ENCODE measurements around the gene DNAH1.

The DNAH1 gene

DNA sequence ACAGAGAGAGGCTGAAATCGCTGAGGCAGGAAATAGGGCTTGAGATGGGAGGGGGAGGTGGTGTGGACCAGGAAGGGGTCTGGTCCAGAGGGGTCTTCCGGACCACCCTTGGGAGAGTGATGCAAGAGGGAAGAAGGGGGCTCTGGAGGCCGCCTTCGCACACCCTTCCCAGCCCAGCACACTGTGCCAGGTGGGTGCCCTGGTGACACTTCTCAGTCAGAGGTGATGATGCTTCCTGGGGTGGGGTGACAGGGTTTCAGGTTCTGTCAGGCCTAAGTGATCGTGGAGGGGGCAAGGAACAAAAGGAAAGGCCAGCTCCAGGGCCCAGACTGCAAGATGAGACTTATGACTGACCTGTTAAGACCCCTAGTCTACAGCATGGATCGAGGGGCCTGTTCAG, 116.1 kb downstream of the DNAH1 start:
- DNase-seq (ENCODE audit: low read depth in 2 of 3, low spot score in 2 of 3) = no peak

- no peak for DNase-seq (ENCODE audit: low read depth in 2 of 3, low spot score in 2 of 3)
Measured at GRCh38 chr3:52432691-52433141, 116.6 kb downstream of the DNAH1 start.

GRCh38 chr3:52433328-52433995, 117.3 kb downstream of the DNAH1 start:
- no peak for DNase-seq (ENCODE audit: low read depth in 2 of 3, low spot score in 2 of 3)

- DNase-seq (ENCODE audit: low read depth in 2 of 3, low spot score in 2 of 3) = no peak
Measured at GRCh38 chr3:52433996-52434479, 117.9 kb downstream of the DNAH1 start.

- no peak for DNase-seq (ENCODE audit: low read depth in 2 of 3, low spot score in 2 of 3)
Measured at GRCh38 chr3:52434491-52435115, 118.5 kb downstream of the DNAH1 start.

- no peak for DNase-seq (ENCODE audit: low read depth in 2 of 3, low spot score in 2 of 3)
Measured at GRCh38 chr3:52435246-52436101, 119.4 kb downstream of the DNAH1 start.

DNA sequence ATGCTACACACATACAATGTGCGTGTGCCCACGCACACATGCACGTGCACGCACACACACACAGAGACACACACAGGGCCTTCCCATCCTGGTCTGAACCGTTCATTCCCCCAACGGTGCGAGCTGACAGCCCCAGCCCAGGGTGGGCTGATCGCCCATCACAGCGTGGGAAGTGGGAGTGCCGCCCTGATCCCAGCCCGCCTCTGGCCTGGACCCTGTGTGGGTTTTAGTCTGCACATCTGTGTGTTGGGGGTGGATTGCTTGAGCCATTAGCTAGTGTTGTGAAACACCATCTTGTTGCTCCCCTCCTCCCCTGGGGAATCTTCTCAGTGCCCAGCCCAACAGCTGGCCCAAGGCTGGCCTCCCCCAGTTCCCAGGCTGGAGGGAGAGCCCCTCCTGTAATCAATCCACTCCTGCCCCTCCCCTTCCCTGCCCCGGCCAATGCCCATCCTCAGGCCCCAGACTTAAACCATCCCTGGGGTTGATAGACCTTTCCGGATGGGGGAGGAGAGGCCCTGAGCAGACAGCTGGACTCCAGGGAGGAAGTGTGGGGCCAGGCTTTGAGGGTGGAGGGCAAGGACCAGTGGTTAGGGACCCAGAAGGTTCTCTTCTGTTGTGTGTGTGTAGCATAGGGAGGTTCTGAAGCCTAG, 120.5 kb downstream of the DNAH1 start:
- DNase-seq (ENCODE audit: low read depth in 2 of 3, low spot score in 2 of 3) = no peak

DNA sequence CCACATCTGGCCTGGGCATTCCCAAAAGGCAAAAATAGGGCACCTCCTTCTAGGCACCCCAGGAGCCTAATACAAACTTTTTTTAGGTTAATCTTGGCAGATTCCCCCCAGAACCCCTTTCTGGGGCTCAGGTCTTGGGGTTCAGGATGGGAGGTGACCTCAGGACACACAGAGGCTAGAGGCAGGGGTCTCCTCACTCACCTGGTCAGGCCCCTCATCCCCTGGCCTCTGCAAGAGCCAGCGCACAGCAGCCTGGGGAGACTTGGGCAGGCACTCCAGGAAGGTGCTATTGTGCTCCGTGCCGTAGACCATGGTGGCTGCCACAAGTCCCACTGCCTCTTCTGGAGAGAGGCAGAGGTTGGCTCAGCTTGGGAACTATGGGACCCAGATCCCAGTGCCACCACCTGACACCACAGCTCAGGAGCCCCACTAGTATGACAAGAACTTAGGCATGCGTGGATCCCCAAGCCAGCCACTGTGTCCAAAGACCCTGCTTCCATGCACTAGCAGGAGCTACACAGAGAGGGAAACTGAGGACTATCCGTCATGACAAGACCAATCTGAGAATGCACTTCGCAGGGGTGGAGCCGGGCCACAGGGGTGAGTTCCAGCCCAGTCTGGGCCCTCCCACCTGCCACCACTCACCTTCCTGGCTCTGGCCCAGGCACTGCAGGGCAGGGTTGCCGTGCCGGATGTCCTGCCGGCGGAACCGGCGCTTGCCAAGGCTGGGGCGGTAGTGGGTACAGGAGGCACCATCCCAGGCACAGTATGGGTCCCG, 121.4 kb downstream of the DNAH1 start:
- no peak for DNase-seq (ENCODE audit: low read depth in 2 of 3, low spot score in 2 of 3)

- DNase-seq (ENCODE audit: low read depth in 2 of 3, low spot score in 2 of 3) = no peak
Measured at GRCh38 chr3:52438104-52438376, 121.9 kb downstream of the DNAH1 start.

GRCh38 chr3:52438579-52439425, 122.7 kb downstream of the DNAH1 start:
- no peak for DNase-seq (ENCODE audit: low read depth in 2 of 3, low spot score in 2 of 3)

DNA sequence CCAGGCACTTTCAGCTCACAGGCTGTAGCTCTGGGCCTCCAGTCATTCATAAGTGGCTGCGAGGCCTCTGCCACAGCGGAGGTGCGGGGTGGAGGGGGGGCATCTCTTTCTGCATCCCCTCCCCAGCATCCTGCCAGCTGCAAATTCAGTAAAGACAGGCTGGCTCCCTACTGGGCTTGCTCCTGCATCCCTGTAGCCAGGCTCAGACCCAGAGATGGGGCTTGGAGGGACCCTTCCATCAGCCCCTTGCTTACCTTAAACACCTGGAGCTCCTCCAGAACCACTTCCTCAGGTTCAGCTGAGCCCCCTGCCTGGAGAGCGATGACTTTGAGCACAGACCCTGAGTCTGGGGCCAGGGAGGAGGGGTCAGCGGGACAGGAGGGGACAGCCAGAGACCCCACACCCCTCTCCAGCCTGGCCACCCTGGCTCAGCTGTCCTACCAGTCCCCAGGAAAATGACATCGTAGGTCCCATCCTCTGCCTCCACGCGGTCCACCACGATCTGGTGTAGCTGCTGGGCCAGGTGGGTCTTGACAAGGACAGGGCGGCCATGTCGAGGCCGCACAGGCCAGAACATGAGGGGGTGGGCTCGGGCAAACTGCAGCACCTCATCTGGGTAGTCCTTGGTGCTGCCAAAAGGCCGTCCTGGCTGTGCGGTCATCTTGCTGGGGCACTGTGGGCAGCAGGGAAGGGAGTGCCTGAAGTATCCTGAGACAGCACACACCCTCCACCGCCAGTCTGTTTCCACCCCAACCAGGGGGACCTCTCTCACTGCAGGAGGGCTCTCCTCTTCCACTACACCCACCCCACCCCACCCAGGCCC, 123.5 kb downstream of the DNAH1 start:
- no peak for DNase-seq (ENCODE audit: low read depth in 2 of 3, low spot score in 2 of 3)

GRCh38 chr3:52440249-52440551, 124.1 kb downstream of the DNAH1 start:
- no peak for DNase-seq (ENCODE audit: low read depth in 2 of 3, low spot score in 2 of 3)

GRCh38 chr3:52440671-52441070, 124.6 kb downstream of the DNAH1 start:
- DNase-seq (ENCODE audit: low read depth in 2 of 3, low spot score in 2 of 3) = no peak

GRCh38 chr3:52441091-52441771, 125.1 kb downstream of the DNAH1 start:
- DNase-seq (ENCODE audit: low read depth in 2 of 3, low spot score in 2 of 3) = no peak

GRCh38 chr3:52441772-52442332, 125.7 kb downstream of the DNAH1 start:
- no peak for DNase-seq (ENCODE audit: low read depth in 2 of 3, low spot score in 2 of 3)

DNA sequence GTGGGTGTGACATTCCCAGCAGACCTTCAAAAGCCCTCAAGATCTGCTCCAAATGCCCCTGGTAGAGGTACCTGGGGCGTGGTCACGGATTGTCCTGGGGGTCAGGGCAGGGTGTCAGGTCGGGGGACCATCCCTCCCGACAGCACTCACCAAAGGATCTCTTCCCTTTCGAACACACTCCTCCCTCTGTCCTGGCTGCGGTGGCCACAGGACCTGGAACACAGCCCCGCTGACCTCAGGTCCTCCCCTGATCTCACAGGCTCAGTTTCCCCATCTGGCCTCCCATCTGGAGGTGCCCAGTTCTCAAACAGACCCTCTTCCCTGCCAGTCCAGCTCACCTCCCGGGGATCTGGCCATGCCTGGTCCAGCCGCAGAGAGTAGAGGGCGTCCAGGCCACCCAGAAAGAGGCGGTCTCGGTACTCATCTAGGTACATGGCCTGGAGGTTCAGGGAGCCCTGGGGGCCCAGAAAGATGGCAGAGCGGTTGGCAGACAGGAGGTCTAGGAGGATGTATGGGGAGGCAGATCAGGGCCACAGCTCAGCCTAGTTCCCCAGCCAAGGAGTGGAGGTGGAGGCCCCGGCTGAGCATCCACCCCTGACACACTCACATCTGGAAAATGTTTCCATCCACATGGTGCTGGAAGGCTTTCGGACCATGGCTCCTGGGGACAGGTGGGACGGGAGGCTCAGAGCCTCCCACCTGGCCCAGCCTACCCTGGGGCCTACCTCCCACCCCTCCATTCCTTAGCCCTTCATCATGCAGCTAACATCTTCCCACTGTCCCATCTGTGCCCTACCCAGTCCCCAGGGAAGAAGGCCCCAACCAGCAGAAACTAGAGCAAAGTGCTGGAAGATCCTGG, 126.5 kb downstream of the DNAH1 start:
- DNase-seq (ENCODE audit: low read depth in 2 of 3, low spot score in 2 of 3) = no peak

GRCh38 chr3:52443268-52443610, 127.1 kb downstream of the DNAH1 start:
- DNase-seq (ENCODE audit: low read depth in 2 of 3, low spot score in 2 of 3) = no peak

All from activated CD8-positive, alpha-beta memory T cell treated with anti-CD3 and anti-CD28 coated beads for 48 hours (primary cell).